Epithelial cell of proximal tubule (primary cell): Measurements from ENCODE around the gene CHST15. TPM values are rescaled to one million over a fixed set of nuclear protein-coding genes. Genes with fewer than 3 reads are reported as not detected.

Source experiments
- DNase-seq: peaks from one replicate; pipeline ENCODE4 v3.0.0-alpha.2; 2011; ENCODE audit warnings: low read depth
- H3K4me3 ChIP-seq: 2 replicates; pipeline ENCODE4 v1.5.1; 2011; ENCODE audit warnings: low read depth, mild to moderate bottlenecking, low read length
- CTCF ChIP-seq: conservative IDR thresholded peaks from 2 replicates; pipeline ENCODE4 v1.5.1; 2012; ENCODE audit warnings: low read depth, mild to moderate bottlenecking, low read length
- total RNA-seq: library from RNA; depleted of rRNA; stranded (reverse); fragments of >200 nt; gene quantifications from 2 replicates; pipeline ENCODE4 v1.2.3, GENCODE V29; 2015

The CHST15 gene
- total RNA-seq, 1 donor from 2014 or later: 20.6 TPM

- H3K4me3 ChIP-seq: no peak overlapping the region
- no peak for DNase-seq
- no peak for TF ChIP-seq CTCF
These were observed 6.4 kb downstream of the CHST15 start for GRCh38 chr10:124086787-124087671.

GRCh38 chr10:124086097-124086710, 7.2 kb downstream of the CHST15 start:
- DNase-seq: no peak
- TF ChIP-seq CTCF: no peak
- H3K4me3 ChIP-seq: no peak overlapping the region

DNA sequence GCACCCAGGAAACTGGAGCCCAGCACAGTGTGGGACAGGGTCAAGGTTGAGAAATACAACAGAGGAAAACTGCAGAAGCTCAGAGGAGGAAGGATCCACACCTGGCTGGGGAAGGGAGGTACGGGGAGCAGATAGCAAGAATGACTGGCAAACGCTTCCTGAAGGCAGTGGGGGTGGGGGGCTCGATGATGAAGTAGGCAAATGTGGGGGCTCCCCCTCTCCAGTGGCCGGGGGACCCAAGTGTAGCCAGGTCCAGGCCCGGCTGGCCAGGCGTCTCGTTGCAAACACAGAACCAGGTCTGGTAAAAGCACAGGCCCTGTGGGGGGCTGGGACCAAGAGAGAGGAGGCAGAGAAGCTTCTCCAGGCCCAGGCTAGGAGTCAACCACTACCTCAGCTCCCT, 7.7 kb downstream of the CHST15 start:
- H3K4me3 ChIP-seq: no peak overlapping the region
- DNase-seq: no peak
- TF ChIP-seq CTCF: no peak

- H3K4me3 ChIP-seq: no peak overlapping the region
- no peak for DNase-seq
- TF ChIP-seq CTCF: no peak
These were observed 8.7 kb downstream of the CHST15 start for GRCh38 chr10:124084708-124085107.

DNA sequence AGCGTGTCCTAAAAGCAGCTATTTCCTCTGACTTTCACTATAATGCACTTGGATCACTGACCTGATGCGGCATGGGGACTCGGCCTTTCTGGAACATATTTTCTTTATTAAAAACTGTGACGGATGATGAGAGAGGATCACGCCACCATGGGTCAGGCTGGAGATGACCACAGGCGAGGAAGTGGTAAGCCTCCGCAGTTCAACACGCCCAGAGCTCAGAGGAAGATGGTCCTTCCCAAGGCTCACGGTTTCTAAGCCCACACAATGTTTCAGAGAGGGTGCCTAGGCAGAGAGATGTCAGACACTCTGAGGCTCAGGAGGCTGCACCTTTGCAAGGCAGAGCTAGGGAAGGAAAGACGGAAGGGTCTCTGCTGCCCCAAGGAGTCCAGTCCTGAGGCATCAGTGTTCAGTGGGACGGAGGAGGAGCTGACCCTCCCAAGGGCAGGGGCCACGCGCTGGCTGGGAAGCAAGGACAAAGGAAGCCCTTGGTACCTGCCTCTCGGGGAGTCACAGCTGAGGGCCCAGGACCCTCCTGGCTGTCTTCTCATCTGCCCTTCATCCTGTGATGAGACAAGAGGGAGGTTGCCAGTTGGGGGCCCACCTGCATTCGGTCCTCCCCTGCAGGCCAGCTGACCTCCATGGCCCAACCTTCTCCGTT, 9.5 kb downstream of the CHST15 start:
- no peak for DNase-seq
- H3K4me3 ChIP-seq: no peak overlapping the region
- no peak for TF ChIP-seq CTCF

DNA sequence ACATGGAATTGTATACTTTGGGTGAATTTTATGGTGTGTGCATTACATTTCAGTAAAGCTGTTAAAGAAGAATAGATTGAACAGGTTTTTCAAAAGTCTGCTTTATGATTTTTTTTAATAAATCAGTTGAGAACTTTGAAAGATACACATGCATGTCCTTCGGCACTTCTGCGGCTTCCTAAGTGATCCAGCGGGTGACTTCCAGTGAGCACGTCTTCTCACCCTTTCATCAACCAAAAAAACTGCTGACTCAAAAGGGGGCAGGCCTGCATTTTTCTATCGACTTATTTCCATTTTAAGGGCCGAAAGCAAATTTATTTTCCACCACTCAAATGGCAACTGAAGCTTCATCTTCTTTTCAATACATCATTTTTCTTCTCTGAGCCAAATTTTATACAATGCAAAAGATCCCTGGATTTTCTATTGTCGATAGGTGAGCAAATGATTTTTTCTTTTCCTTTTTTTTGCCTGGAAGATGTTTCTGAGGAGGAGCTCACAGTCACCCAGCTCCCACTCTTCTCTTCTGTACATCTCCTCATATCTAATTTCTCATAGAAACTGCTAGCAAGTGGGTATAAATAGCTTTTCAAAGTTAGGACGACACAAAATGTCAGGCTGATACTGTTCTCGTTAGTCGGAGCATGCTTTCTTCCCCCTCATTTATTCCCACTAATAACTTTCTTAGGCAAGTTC, 10.2 kb downstream of the CHST15 start:
- no peak overlapping the region for H3K4me3 ChIP-seq
- no peak for TF ChIP-seq CTCF
- DNase-seq: no peak
